ENCODE measurements around the gene LILRA1. TPM values are rescaled to one million over a fixed set of nuclear protein-coding genes. Genes with fewer than 3 reads are reported as not detected.
"Not testable (repeated sequence)": the region's sequence is repeated elsewhere in the genome, so short reads cannot be mapped to it uniquely, and the experiment has no call there.

The LILRA1 gene
- total RNA-seq: 2.7 TPM

DNA sequence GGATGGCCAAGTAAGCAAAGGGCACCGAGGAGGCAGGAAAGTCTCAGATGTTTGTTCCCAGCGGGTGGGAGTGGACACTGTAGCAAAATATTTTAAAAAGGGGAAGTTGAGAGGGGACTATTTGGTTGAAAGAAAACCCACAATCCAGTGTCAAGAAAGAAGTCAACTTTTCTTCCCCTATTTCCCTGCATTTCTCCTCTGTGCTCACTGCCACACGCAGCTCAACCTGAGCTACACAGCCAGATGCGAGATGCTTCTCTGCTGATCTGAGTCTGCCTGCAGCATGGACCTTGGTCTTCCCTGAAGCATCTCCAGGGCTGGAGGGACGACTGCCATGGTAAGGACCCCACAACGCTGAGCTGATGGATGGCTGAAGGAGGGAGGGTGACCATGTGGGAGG is at the start of gene LILRA1:
Gene LILRA1 (plus strand): TSS at position 188 of the 400 bp plus-strand sequence. CDS start 613 bp downstream, outside the sequence.
- peak in 2 of 3 donors; percentile 45 to 84 for DNase-seq (ENCODE audit: low read depth in 2 of 3, low spot score in 2 of 3)

DNA sequence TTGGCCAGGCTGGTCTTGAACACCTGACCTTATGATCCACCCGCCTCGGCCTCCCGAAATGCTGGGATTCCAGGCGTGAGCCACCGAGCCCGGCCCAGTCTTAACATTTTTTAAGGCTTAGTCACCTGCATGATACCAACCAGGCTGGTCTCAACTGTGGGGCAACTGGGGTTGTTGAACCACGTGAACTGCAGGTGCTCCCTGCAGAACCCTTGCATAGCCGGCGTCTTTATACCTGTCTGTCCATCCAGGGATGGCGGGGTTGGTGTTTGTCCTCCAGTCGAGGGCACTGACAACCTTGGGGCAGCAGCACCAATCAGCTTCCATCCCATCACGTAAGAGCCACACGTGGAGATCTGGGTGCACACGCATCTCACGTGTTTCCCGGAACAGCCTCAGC is 44.6 kb upstream of the LILRA1 start:
- DNase-seq (ENCODE audit: low read depth in 2 of 3, low spot score in 2 of 3): no peak

DNA sequence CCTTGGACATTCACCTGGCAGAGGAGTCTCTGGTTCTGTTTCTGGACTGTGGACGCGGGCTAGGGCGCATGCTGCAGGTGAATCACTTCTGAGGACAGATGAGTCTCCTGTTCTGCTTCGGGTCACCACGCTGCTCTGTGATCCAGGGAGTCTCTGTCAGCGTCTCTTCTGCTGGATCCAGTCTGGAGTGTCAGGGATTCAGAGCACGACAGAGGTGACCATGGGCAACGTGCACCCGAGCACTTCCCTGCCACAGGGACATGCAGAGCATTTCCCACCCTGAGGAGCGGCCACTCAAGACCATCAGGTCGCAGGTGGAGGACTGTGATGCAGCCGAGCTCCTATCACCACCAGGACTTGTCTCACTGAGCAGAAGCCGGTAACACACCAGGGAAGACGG is 44.2 kb upstream of the LILRA1 start:
- DNase-seq (ENCODE audit: low read depth in 2 of 3, low spot score in 2 of 3): no peak

DNA sequence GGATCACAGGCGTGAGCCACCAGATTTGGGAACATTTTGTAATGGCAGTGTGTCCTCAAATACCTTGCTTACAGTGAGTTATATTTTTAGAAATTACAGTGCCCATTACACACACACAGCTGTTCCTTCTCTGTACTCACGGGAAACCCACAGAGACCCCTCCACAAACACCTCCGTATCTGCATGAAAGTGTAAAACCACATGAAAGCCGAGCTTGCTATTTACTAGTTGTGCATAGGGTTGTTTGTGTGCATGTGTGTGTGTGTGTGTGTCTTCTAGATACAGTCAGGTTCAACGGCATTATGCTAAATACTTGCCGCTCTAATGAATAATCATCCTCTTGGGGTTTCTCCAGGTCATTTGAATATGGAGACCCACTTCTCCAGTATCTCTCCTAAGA is 42.1 kb upstream of the LILRA1 start:
- DNase-seq (ENCODE audit: low read depth in 2 of 3, low spot score in 2 of 3): no peak

DNA sequence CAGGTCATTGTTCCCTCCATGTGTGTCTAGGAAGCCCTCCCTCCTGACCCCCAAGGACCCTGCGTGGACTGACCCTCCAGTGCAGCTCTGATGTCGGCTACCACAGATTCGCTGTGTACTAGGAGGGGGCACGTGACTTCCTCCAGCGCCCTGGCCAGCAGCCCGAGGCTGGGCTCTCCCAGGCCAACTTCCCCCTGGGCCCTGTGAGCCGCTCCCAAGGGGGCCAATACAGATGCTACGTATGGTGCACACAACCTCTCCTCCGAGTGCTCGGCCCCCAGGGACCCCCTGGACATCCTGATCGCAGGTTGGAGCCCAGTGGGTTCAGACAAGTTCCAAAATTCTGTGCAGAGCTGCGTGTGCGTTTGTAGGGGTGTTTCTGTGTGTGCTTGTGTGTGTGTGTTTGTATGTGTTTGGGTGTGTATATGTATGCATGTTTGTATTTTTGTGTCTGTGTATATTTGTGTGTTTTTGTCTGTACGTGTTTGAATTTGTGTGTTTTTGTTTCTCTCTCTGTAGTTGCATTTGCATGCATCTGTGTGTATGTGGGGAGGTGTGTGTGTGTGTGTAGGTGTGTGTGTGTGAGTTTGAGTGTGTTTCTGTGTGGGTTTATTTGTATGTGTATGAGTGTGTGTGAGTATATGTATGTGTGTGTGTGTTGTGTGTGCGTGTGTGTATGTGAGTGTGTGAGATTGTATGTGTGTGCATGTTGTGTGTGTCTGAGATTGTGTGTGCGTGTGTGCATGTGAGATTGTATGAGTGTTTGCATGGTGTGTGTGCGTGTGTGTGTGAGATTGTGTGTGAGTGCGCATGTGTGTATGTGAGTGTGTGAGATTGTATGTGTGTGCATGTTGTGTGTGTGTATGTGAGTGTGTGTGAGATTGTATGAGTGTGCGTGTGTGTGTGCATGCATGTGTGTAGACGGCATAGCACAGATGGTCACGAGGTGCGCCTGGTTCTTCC is 41.2 kb upstream of the LILRA1 start:
- DNase-seq (ENCODE audit: low read depth in 2 of 3, low spot score in 2 of 3): no peak

DNA sequence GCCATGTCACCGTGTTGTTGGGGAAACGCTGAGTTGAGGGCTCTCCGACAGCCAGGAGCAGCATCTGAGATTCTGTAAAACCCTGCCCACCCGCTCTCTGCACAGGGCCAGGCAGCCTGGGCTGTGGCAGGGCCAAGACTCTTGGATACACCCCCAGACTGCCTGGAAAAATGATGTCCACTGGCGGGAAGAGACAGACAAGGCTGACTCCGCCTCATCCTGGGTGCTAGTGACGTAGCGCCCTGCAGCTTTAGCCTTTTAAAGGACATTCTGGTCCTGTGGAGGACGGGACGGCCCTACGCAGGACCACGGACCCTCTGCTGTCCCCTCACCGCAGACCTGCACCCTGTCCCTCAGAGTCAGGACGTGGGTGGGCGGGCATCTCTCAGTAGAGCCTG is 40.5 kb upstream of the LILRA1 start:
- no peak for DNase-seq (ENCODE audit: low read depth in 2 of 3, low spot score in 2 of 3)

DNA sequence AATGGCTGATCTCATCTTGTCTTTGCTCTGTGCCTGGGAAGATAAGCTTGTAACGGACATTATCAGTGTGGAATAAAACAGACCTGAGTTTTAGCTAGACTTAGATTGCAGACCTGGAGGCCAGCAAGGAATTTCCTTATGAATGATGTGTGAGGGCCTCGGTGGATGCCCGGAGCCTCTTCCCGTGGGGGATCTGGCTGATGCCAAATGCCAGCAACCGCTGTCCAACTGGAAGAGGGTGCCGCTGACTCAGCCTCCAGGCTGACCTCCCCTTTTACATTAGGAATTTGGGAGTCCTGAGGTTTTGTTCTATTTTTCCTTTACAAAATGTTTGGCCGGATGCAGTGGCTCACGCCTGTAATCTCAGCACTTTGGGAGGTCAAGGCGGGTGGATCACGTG is 39.4 kb upstream of the LILRA1 start:
- no peak for DNase-seq (ENCODE audit: low read depth in 2 of 3, low spot score in 2 of 3)

DNA sequence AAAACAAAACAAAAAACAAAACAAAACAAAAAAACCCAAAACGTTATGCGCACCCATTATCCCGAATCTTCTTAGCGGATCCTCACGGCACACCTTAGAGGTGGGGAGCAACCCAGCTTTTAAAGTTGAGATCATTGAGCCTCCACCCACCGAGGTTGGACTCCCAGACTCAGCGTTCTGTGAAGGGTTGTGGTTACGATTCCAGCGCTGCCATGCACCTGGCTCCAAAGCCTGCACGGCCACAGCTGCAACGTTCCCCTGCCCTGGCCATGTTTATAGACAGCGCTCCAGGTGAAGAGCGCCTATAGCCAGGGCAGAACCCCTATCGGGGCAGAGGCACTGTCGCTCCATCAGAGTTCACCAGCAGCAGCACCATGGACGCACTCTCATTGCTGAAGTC is 38.5 kb upstream of the LILRA1 start:
- DNase-seq (ENCODE audit: low read depth in 2 of 3, low spot score in 2 of 3): no peak

DNA sequence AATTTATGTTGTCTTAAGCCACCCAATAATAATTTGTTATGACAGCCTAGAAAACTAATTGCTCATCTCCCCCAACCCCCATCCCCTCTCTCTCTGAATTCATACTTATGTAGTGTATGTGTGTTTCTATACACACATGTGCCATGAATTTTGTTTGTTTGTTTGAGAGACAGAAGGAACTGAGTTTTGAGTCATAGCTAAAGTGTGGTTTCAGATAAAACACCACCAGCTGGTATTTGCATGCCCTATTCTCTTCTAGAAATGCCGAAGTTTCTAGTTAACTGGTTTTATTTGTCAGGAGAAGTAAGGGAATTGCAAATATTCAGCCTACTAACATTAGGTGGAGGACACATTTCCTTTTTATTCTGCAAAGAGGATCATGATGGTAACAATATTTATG is 37.2 kb upstream of the LILRA1 start:
- DNase-seq (ENCODE audit: low read depth in 2 of 3, low spot score in 2 of 3): no peak

DNA sequence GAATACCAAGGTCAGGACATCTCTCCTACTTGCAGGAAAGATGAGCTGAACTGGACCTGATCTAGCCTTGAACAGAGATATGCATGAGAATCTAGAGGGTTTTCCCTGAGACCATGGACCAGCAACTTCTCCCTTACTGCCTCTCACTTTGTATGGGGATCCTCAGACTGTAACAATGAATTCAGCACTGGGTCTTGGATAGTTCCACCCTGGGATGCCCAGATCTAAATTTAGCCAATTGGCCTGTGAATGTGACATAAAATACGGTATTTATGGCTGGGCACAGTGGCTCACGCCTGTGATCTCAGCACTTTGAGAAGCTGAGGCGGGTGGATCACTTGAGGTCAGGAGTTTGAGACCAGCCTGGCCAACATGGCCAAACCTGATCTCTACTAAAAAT is 35.1 kb upstream of the LILRA1 start:
- peak in 1 of 3 donors; percentile 29 for DNase-seq (ENCODE audit: low read depth in 2 of 3, low spot score in 2 of 3)

DNA sequence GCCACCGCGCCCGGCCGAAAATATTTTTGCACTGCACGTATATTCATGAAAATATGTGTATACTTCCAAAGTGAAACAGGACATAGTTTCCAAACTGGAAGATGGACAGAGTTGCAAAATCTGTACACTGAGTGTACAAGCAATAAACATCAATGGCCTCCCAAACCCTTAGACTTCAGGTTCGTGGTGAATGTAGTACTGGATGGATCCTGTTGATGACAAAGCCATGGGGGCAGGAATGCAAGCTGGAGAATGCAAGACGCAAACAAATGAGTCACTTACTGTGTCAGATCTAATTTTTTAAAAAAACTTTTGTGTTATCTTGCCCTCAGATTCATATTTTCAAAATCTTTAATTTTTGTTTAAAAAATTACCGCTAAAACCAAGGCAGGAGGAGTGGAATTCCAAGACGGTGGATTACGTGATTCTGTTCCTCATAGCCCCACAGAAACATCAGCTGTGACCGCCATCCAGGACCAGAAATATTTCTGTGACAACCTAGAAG is 32.5 kb upstream of the LILRA1 start:
- no peak for DNase-seq (ENCODE audit: low read depth in 2 of 3, low spot score in 2 of 3)

DNA sequence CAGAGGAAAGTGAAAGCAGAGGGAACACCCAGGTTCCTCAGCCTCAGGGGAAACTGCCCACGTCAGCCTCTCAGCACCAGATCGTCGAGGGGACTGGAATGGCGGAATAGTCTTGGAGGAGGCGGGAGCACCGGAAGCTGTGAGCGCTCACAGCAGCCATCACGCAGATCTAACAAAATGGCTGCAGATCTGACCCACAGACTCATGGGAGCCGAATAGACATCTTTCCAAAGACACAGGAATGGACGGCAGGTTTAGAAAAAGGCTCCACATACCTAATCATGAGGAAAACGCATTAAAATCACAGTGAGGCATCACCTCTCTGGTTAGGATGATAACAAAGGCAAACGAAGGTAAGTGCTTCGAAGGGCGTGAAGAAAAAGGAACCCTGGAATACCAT is 31.6 kb upstream of the LILRA1 start:
- DNase-seq (ENCODE audit: low read depth in 2 of 3, low spot score in 2 of 3): no peak

DNA sequence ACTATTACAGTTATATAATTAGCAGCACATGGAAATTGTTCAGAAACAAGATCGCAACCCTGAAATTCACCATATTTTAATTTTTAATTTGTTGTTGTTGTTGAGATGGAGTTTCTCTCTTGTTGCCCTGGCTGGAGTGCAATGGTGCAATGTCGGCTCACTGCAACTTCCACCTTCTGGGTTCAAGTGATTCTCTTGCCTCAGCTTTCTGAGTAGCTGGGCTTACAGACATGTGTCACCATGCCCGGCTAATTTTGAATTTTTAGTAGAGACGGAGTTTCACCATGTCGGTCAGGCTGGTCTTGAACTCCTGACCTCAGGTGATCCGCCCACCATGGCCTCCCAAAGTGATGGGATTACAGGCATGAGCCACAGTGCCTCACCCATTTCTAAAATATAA is 30.2 kb upstream of the LILRA1 start:
- not testable (repeated sequence) for DNase-seq (ENCODE audit: low read depth in 2 of 3, low spot score in 2 of 3)

DNA sequence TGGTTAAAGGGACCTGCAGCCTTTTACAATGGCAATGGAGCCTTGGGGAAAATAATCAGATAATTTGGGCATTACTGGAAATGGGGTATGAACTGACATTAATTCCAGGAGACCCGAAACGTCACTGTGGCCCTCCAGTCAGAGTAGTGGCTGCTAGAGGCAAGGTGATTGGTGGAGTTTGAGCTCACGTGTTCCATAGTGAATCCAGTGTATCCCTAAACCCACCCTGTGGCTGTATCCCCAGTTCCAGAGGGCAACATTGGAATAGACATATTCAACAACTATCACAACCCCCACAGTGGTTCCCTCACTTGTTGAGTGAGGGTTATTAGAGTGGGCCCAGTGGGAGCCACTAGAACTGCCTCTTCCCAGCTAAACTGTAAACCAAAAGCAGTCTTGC is 23.1 kb upstream of the LILRA1 start:
- no peak for DNase-seq (ENCODE audit: low read depth in 2 of 3, low spot score in 2 of 3)

DNA sequence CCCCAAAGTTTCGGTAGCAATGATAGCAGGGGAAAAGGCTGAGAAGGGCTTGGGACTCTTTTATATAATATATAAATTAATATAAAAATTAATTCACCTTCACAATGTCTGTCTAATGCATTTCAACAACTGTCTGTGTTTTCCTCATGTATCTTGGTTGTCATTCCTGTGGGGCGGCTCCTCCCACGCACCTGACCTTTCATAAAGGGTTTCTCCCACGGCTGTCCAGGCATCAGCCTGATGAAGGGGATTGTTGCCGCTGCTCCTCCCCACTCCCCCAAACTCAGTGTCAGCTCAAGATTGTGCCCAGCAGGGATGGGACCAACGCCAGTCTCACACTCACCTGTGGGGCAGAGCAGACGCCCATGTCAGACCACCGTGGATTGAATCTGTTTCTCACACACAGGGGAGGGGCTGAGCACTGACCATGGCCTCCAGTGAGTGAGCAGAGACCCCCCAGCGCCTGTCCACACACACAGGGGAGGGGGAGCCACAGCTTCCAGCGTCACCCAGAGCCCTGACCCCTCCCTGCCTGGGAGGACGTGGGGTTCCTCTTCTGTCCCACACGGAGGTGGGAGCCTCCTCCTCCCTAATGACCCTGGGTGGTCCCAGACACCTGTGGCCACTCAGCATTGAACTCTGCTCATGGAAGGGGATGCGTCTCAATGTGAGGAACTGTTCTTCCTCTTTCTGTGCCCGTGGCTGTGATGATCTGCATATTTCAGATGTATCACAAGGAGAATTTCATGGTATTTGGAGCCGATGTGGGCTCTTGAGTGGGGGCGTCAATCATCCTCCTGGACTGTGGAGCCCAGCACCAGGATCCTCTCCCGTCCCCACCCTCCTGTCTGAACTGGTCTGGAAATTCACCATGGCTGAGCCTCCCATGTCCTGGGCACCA is 21.5 kb upstream of the LILRA1 start:
- peak in 1 of 3 donors; percentile 62 for DNase-seq (ENCODE audit: low read depth in 2 of 3, low spot score in 2 of 3)

DNA sequence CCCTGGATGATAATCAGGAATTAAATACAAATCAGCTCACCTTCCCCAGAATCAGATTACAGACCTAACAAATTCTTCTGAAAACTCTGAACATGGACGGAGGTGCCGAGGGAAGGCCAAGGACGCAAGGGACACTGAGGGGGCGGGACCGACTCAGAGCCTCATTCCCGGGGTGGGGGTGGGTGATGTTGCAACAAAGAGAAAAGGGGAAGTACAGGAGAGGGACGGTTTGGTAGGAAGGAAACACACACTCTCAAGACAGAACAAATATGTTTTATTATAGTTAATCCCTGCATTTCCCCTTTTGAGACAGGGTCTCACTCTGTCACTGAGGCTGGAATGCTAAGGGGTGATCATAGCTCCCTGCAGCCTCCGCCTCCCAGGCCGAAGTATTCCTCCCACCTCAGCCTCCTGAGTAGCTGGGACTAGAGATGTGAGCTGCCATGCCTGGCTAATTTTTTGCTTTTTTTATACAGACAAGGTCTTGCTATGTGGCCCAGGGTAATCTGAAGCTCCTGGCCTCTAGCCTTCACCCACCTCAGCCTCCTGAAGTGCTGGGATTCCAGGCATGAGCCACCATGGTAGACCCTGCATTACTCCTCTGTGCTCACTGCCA is 20.6 kb upstream of the LILRA1 start:
- DNase-seq (ENCODE audit: low read depth in 2 of 3, low spot score in 2 of 3): peak in 2 of 3 donors; percentile 70 to 80

DNA sequence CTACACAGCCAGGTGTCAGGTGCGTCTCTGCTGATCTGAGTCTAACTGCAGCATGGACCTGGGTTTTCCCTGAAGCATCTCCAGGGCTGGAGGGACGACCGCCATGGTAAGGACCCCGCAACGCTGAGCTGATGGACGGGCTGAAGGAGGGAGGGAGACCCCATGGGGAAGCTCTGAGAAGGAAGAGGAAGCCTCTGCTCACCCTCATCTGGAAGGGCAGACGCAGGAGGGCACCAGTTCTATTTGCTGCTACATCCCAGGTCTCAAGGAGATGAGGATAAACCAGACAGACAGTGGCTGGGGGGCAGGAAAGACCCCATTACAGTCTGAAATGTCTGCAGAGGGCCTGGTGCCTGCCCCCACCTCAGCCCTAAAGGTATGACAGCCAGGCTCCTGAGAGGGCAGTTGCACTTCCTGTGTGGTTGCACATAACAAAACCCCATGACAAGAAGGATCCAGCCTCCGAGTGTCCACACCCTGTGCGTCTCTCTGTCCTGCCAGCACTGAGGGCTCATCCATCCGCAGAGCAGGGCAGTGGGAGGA is 20.0 kb upstream of the LILRA1 start, which contains the start of gene LILRA2:
Gene LILRA2 (plus strand): TSS at position 461 of the 543 bp plus-strand sequence. CDS start 89 bp downstream, outside the sequence.
- DNase-seq (ENCODE audit: low read depth in 2 of 3, low spot score in 2 of 3): peak in 1 of 3 donors; percentile 13

DNA sequence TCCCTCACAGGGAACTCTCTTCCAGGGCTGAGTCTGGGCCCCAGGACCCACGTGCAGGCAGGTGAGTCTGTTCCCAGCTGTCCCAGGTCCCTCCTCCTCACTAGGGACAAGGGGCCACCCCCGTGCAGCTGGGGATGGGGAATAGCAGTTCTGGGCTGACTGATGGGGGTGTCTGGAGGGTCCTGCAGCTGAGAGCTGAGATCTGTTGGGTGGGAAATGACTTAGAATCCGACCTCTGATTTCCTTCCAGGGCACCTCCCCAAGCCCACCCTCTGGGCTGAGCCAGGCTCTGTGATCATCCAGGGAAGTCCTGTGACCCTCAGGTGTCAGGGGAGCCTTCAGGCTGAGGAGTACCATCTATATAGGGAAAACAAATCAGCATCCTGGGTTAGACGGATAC is 19.4 kb upstream of the LILRA1 start:
- DNase-seq (ENCODE audit: low read depth in 2 of 3, low spot score in 2 of 3): no peak

DNA sequence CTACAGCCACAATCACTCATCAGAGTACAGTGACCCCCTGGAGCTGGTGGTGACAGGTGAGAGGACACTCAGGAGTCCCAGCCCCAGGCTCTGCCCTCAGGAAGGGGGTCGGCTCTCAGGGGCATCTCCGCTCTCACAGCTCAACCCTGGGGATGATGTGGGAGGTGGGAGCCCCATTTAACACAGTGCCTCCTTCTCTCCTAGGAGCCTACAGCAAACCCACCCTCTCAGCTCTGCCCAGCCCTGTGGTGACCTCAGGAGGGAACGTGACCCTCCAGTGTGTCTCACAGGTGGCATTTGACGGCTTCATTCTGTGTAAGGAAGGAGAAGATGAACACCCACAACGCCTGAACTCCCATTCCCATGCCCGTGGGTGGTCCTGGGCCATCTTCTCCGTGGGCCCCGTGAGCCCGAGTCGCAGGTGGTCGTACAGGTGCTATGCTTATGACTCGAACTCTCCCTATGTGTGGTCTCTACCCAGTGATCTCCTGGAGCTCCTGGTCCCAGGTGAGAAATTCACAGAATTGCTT is 18.8 kb upstream of the LILRA1 start:
- DNase-seq (ENCODE audit: low read depth in 2 of 3, low spot score in 2 of 3): no peak

DNA sequence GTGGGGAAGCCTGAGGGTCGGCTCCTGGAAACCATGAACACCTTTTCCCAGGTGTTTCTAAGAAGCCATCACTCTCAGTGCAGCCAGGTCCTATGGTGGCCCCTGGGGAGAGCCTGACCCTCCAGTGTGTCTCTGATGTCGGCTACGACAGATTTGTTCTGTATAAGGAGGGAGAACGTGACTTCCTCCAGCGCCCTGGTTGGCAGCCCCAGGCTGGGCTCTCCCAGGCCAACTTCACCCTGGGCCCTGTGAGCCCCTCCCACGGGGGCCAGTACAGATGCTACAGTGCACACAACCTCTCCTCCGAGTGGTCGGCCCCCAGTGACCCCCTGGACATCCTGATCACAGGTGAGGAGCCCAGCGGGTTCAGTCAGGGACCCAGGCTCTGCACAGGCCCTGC is 18.2 kb upstream of the LILRA1 start:
- DNase-seq (ENCODE audit: low read depth in 2 of 3, low spot score in 2 of 3): not testable (repeated sequence)
